C4-2B (cell line): Measurements from ENCODE around the gene RNF149.

Experiments used
- ZFX ChIP-seq: fragments of 450-650 bp; IDR thresholded peaks from 2 replicates; pipeline ENCODE4 v1.6.1; 2017
- TF ChIP-seq, protein P1 (sequence below): fragments of 450-650 bp; conservative IDR thresholded peaks from 2 replicates; pipeline ENCODE4 v1.5.1; 2017; ENCODE audit warnings: mild to moderate bottlenecking

DNA sequence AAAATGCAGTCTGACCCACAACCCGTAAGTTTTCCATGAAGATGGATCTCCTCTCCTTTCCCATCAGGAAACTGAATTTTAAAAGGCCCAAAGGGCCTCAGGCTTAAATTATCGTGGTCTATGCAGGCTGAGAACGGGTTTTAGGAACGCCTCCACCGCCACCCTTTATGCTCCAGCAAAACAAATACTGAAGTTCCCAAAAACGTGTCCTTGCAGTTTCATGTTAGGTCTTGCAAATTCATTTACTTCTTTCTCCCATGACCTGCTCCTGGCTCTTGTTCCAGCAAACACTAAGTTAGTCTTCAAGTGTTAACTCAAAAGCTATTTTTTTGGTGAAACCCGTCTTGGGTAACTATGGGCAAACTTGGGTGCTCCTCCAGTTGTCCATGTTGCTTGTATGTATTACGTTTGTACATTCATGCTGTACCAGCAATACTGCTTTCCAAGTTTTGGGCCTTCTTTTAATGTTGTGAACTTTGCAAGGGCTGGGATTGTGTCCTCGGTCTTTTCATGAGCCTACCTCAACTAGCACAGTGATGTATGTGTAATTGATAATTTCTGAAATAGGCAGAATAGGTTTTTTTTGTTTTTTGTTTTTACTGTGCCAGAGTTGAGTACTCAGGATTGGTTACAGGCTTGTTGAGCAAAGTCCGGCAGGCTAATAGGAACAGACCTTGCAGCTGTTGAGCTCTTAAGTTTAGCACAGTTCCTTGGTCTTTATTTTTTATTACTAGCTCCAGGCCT, 1.8 kb upstream of the RNF149 start:
- TF ChIP-seq, protein P1, sequence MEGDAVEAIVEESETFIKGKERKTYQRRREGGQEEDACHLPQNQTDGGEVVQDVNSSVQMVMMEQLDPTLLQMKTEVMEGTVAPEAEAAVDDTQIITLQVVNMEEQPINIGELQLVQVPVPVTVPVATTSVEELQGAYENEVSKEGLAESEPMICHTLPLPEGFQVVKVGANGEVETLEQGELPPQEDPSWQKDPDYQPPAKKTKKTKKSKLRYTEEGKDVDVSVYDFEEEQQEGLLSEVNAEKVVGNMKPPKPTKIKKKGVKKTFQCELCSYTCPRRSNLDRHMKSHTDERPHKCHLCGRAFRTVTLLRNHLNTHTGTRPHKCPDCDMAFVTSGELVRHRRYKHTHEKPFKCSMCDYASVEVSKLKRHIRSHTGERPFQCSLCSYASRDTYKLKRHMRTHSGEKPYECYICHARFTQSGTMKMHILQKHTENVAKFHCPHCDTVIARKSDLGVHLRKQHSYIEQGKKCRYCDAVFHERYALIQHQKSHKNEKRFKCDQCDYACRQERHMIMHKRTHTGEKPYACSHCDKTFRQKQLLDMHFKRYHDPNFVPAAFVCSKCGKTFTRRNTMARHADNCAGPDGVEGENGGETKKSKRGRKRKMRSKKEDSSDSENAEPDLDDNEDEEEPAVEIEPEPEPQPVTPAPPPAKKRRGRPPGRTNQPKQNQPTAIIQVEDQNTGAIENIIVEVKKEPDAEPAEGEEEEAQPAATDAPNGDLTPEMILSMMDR: no peak
- TF ChIP-seq ZFX: no peak
